Stomach (tissue), 4 donors: ENCODE results near the gene AMPD3.
A peak's percentile ranks its signal among the peaks of the same experiment; 100 is the strongest.

Experiments used
- CTCF ChIP-seq, 7 experiments: fragments of 450-650 bp in 4 of 7; fragments of 200-600 bp in 3 of 7; sonication (generic) in 3 of 7; IDR thresholded peaks; one replicate each; pipeline ENCODE4 v1.5.1; 2016 to 2019; ENCODE audit warnings: antibody characterized with exemption in 7 of 7, control low read depth in 2 of 7, mild to moderate bottlenecking in 1 of 7
- EP300 ChIP-seq: sonication (generic); formaldehyde crosslinking; IDR thresholded peaks from one replicate; pipeline ENCODE4 v1.6.1; 2017; ENCODE audit warnings: antibody characterized with exemption
- POLR2A ChIP-seq, 4 donors: fragments of 450-650 bp; IDR thresholded peaks; one replicate each; pipeline ENCODE4 v1.6.1; 2016; ENCODE audit warnings: antibody characterized with exemption in 4 of 4, control low read depth in 2 of 4, mild to moderate bottlenecking in 1 of 4, moderate library complexity in 1 of 4
- POLR2AphosphoS5 ChIP-seq, 3 donors: sonication (generic); formaldehyde crosslinking; IDR thresholded peaks; one replicate each; pipeline ENCODE4 v1.6.1; 2016; ENCODE audit warnings: antibody characterized with exemption in 3 of 3

- TF ChIP-seq POLR2A (IDR thresholded peaks at IDR 0.05): no peak
- peak in 5 of 7 experiments; percentile 48 to 68 (median 54) for TF ChIP-seq CTCF (IDR thresholded peaks at IDR 0.05)
- TF ChIP-seq EP300: no peak
- peak in 1 of 3 donors; percentile 73 for TF ChIP-seq POLR2AphosphoS5 (IDR thresholded peaks at IDR 0.05)
Measured at GRCh38 chr11:10405865-10406592, 49.0 kb upstream of the AMPD3 start.
